DND-41 (cell line): ENCODE measurements around the gene BBS12.

Source experiments
- ATAC-seq: fragments of 200-7000 bp; cut with Tn5 transposase; 3 replicates; pipeline ENCODE4 v1.9.1; 2021; ENCODE audit warnings: low read depth; ENCODE audit not compliant: insufficient read depth
- DNase-seq: peaks from one replicate; pipeline ENCODE4 v3.0.0-alpha.2; 2020
- H2AFZ ChIP-seq: 2 replicates; pipeline ENCODE4 v1.6.0; 2012; ENCODE audit warnings: low read depth, low read length
- H3K27ac ChIP-seq: 2 replicates; pipeline ENCODE4 v1.5.1; 2012; ENCODE audit warnings: low read length, inconsistent platforms
- H3K27me3 ChIP-seq: fragments of 200-600 bp; sonication (generic); 2 replicates; pipeline ENCODE4 v1.6.0; 2012; ENCODE audit warnings: low read length, mild to moderate bottlenecking, inconsistent platforms; ENCODE audit not compliant: insufficient read depth, poor library complexity
- H3K36me3 ChIP-seq: 2 replicates; pipeline ENCODE4 v1.5.1; 2012; ENCODE audit warnings: low read length, inconsistent platforms; ENCODE audit not compliant: insufficient read depth
- H3K4me1 ChIP-seq: 2 replicates; pipeline ENCODE4 v1.5.1; 2012; ENCODE audit warnings: mild to moderate bottlenecking, low read length; ENCODE audit not compliant: insufficient read depth
- H3K4me2 ChIP-seq: 2 replicates; pipeline ENCODE4 v1.6.0; 2012; ENCODE audit warnings: mild to moderate bottlenecking, moderate library complexity, low read length, inconsistent platforms; ENCODE audit not compliant: insufficient read depth
- H3K4me3 ChIP-seq, 2 experiments: fragments of 200-600 bp in 1 of 2; shearing (Covaris generic) in 1 of 2; 2 replicates each; pipeline ENCODE4 v1.5.1; 2012 to 2016; ENCODE audit warnings: inconsistent platforms in 2 of 2, low read length in 2 of 2, mild to moderate bottlenecking in 2 of 2, low read depth in 1 of 2, moderate library complexity in 1 of 2
- H3K79me2 ChIP-seq: 2 replicates; pipeline ENCODE4 v1.6.0; 2012; ENCODE audit warnings: low read length, inconsistent platforms; ENCODE audit not compliant: insufficient read depth
- H3K9ac ChIP-seq: 2 replicates; pipeline ENCODE4 v1.6.0; 2012; ENCODE audit warnings: low read depth, mild to moderate bottlenecking, inconsistent platforms, low read length, moderate library complexity
- H3K9me3 ChIP-seq: 2 replicates; pipeline ENCODE4 v1.5.1; 2012; ENCODE audit warnings: low read length, moderate library complexity, mild to moderate bottlenecking, inconsistent platforms; ENCODE audit not compliant: insufficient read depth, severe bottlenecking
- H4K20me1 ChIP-seq: 2 replicates; pipeline ENCODE4 v1.6.0; 2012; ENCODE audit warnings: low read length; ENCODE audit not compliant: insufficient read depth
- EZH2 ChIP-seq: IDR thresholded peaks from 3 replicates; pipeline ENCODE4 v1.6.1; 2012; ENCODE audit warnings: borderline replicate concordance, low read depth, mild to moderate bottlenecking, moderate library complexity, low read length, inconsistent platforms; ENCODE audit not compliant: severe bottlenecking
- TF ChIP-seq, protein P1 (sequence below): IDR thresholded peaks from 2 replicates; pipeline ENCODE4 v1.5.1; 2012; ENCODE audit warnings: borderline replicate concordance, low read length, moderate library complexity, mild to moderate bottlenecking; ENCODE audit not compliant: poor library complexity, severe bottlenecking; ENCODE audit errors: extremely low read depth

Gene BBS12

DNA sequence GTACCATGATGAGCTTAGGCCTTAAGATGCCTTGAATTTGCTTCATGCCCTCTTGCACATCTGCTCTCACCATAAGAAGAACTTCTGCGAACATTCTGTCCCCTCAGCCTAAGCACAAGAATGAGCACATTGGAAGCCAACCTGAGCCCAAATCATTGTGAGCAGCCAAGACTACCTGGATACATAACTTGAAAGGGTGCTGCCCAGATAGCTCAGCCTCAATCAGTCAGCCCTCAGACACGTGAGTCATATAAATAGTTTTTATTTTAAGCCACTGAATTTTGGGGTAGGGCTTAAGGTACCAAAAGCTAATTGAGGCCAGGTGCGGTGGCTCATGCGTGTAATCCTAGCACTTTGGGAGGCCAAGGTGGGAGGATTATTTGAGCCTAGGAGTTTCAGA is 27.5 kb upstream of the BBS12 start:
- Histone ChIP-seq H3K4me1 (no peaks in the 10 kb centered on the region), H3K4me2 (no peak overlapping the region), H2AFZ (no peak overlapping the region), H3K27me3 (peaks cover 16% of the 10 kb centered on the region), H3K79me2 (no peaks in the 10 kb centered on the region), H3K9ac (no peak overlapping the region), H3K4me3 (no peak overlapping the region), H4K20me1 (no peaks in the 10 kb centered on the region), H3K27ac (no peak overlapping the region), H3K36me3 (no peaks in the 10 kb centered on the region), H3K9me3 (no peaks in the 10 kb centered on the region)
- TF ChIP-seq, protein P1, sequence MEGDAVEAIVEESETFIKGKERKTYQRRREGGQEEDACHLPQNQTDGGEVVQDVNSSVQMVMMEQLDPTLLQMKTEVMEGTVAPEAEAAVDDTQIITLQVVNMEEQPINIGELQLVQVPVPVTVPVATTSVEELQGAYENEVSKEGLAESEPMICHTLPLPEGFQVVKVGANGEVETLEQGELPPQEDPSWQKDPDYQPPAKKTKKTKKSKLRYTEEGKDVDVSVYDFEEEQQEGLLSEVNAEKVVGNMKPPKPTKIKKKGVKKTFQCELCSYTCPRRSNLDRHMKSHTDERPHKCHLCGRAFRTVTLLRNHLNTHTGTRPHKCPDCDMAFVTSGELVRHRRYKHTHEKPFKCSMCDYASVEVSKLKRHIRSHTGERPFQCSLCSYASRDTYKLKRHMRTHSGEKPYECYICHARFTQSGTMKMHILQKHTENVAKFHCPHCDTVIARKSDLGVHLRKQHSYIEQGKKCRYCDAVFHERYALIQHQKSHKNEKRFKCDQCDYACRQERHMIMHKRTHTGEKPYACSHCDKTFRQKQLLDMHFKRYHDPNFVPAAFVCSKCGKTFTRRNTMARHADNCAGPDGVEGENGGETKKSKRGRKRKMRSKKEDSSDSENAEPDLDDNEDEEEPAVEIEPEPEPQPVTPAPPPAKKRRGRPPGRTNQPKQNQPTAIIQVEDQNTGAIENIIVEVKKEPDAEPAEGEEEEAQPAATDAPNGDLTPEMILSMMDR: no peak
- TF ChIP-seq EZH2: no peak
- ATAC-seq (no peak), DNase-seq (no peak)

DNA sequence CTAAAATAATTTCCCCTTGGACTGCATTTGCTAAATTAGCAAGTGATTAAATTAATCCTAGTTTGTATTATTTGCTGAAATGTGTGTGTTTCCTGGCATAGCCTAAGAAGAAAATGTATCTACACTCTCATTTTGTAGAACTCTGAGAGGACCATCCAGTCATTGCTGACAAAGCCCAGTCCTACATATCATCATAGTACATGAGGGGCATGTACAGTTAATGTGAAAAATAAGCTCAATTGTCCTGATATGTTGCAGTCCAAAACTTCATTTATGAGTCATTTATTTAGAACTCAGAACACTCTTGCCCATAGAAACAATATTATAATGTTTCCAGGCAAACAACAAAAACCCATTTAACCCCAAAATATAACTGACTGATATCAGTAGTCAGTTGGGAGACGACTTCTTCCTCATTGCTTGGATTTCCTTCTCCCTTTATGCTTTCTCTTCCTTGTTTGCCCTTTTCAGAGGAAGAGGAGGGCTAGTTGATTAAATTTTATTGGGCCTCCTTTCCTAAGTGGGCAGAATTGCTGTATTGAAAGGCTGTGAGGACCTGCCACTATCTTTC is 26.9 kb upstream of the BBS12 start:
- no peak overlapping the region for H3K4me3 ChIP-seq
- H3K4me2 ChIP-seq: no peak overlapping the region
- no peak for DNase-seq
- ATAC-seq: no peak
- H3K4me1 ChIP-seq: no peaks in the 10 kb centered on the region
- H3K9me3 ChIP-seq: no peaks in the 10 kb centered on the region
- H2AFZ ChIP-seq: no peak overlapping the region
- H3K9ac ChIP-seq: no peak overlapping the region
- no peaks in the 10 kb centered on the region for H3K36me3 ChIP-seq
- no peaks in the 10 kb centered on the region for H3K79me2 ChIP-seq
- peaks cover 20% of the 10 kb centered on the region for H3K27me3 ChIP-seq
- H4K20me1 ChIP-seq: no peaks in the 10 kb centered on the region
- H3K27ac ChIP-seq: no peak overlapping the region
- TF ChIP-seq EZH2: no peak
- TF ChIP-seq, protein P1: no peak

DNA sequence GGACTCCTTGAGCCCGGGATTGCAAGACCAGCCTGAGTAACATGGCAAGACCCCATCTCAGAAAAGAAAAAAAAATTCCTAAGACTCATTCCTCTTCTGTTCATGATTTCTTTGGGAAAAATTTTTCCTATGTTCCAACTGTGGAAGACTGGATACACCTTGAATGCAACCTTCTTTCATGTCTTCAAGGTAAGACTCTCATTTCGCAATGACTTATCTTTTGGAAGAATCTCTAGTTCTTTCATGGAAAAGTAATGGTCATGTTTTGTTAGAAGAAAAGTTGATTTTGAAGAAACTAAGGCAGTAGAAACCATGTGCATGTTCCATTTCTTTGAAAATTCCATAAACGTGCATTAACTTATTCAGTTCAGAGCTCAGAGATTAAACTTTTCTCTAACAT is 26.0 kb upstream of the BBS12 start:
- no peak for ATAC-seq
- Histone ChIP-seq H3K4me3 (no peak overlapping the region), H4K20me1 (no peaks in the 10 kb centered on the region), H3K9ac (no peak overlapping the region), H3K36me3 (no peaks in the 10 kb centered on the region), H3K4me1 (no peaks in the 10 kb centered on the region), H3K4me2 (no peak overlapping the region), H2AFZ (no peak overlapping the region), H3K9me3 (no peaks in the 10 kb centered on the region), H3K79me2 (no peaks in the 10 kb centered on the region), H3K27ac (no peak overlapping the region), H3K27me3 (peaks cover 20% of the 10 kb centered on the region)
- TF ChIP-seq, protein P1: no peak
- no peak for TF ChIP-seq EZH2
- no peak for DNase-seq

GRCh38 chr4:122707497-122707896 is 25.0 kb upstream of the BBS12 start:
- Histone ChIP-seq H3K27ac (no peak overlapping the region), H3K27me3 (peaks cover 19% of the 10 kb centered on the region), H3K9ac (no peak overlapping the region), H3K9me3 (no peaks in the 10 kb centered on the region), H2AFZ (no peak overlapping the region), H3K79me2 (no peaks in the 10 kb centered on the region), H3K4me1 (no peaks in the 10 kb centered on the region), H3K36me3 (no peaks in the 10 kb centered on the region), H3K4me3 (no peak overlapping the region), H4K20me1 (no peaks in the 10 kb centered on the region), H3K4me2 (no peak overlapping the region)
- DNase-seq (no peak), ATAC-seq (no peak)
- TF ChIP-seq, protein P1: no peak
- no peak for TF ChIP-seq EZH2
